ENCODE results near the gene RBM14.
"Not testable (repeated sequence)": the region's sequence is repeated elsewhere in the genome, so short reads cannot be mapped to it uniquely, and the experiment has no call there.

RBM14 gene

GRCh38 chr11:66579017-66579606 is 37.3 kb upstream of the RBM14 start:
- TF ChIP-seq, protein P1, sequence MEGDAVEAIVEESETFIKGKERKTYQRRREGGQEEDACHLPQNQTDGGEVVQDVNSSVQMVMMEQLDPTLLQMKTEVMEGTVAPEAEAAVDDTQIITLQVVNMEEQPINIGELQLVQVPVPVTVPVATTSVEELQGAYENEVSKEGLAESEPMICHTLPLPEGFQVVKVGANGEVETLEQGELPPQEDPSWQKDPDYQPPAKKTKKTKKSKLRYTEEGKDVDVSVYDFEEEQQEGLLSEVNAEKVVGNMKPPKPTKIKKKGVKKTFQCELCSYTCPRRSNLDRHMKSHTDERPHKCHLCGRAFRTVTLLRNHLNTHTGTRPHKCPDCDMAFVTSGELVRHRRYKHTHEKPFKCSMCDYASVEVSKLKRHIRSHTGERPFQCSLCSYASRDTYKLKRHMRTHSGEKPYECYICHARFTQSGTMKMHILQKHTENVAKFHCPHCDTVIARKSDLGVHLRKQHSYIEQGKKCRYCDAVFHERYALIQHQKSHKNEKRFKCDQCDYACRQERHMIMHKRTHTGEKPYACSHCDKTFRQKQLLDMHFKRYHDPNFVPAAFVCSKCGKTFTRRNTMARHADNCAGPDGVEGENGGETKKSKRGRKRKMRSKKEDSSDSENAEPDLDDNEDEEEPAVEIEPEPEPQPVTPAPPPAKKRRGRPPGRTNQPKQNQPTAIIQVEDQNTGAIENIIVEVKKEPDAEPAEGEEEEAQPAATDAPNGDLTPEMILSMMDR (IDR thresholded peaks at IDR 0.05; ENCODE audit: borderline replicate concordance, insufficient read depth, low read depth, low read length), result peak; percentile 76
- H3K4me3 ChIP-seq (ENCODE audit: low read depth, low read length), result no peak overlapping the region

DNA sequence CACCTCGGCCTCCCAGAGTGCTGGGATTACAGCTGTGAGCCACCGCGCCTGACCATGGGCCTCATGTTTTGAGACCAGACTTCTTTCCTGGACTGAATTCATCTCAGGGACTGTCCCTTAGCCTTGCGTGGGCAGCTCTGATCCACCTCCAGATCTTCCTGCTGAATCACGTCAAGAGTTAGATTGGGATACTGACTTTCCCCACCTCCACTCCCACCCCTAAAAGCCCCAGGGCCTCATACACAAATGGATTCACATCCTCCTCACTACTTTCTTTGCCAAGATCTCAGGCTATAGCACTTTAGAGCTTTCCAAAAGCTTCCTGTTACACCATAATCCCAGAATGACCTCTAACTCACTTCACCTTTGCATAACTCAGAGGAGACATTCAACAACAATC is 35.6 kb upstream of the RBM14 start:
- no peak overlapping the region for H3K4me3 ChIP-seq (ENCODE audit: low read depth, low read length)
- TF ChIP-seq, protein P1 (IDR thresholded peaks at IDR 0.05; ENCODE audit: borderline replicate concordance, insufficient read depth, low read depth, low read length), result no peak

DNA sequence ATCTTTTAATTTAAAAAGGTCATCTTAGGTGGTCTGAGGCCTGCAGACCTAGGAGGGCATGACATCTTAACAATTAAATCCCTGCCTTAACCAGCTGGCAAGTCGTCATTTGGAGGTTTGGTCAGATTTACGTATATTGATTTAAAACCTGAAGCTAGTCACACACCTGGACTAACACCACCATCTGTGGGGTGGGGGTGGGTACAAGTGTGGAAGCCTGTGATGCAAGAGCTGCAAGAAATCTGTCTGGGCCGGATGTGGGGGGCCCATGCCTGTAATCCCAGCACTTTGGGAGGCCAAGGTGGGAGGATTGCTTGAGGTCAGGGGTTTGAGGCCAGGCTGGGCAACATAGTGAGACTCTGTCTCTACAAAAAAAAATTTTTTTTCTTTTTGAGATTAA is 35.2 kb upstream of the RBM14 start:
- TF ChIP-seq, protein P1 (IDR thresholded peaks at IDR 0.05; ENCODE audit: borderline replicate concordance, insufficient read depth, low read depth, low read length), result no peak
- no peak overlapping the region for H3K4me3 ChIP-seq (ENCODE audit: low read depth, low read length)

- not testable (repeated sequence) for H3K4me3 ChIP-seq (ENCODE audit: low read depth, low read length)
Measured at GRCh38 chr11:66582565-66583147, 33.8 kb upstream of the RBM14 start.

DNA sequence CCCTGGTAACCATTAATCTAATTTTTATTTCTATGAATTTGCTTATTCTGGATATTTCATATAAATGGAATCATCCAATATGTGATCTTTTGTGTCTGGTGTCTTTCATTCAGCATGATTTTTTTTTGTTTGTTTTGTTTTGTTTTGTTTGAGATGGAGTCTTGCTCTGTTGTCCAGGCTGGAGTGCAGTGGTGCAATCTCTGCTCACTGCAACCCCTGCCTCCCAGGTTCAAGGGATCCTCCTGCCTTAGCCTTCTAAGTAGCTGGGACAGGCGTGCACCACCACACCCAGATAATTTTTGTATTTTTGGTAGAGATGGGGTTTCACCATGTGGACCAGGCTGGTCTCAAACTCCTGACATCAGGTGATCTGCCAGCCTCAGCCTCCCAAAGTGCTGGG is 31.0 kb upstream of the RBM14 start:
- H3K4me3 ChIP-seq (ENCODE audit: low read depth, low read length), result not testable (repeated sequence)

DNA sequence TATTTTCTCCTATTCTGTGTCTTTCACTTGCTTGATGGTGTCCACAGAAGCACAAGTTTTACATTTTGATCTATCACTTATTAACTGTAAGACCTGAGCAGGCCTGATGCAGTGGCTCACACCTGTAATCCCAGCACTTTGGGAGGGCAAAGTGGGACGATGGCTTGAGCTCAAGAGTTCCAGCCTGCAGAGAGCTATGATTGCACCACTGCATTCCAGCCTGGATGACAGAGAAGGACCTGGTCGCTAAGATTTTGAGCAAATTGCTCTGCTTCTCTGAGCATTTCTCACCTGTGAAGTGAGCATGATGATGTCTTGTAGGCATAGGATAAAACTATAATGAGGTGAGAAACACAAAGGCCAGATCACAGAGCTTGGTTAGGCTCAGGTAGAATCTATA is 30.3 kb upstream of the RBM14 start:
- TF ChIP-seq, protein P1 (IDR thresholded peaks at IDR 0.05; ENCODE audit: borderline replicate concordance, insufficient read depth, low read depth, low read length), result no peak
- no peak overlapping the region for H3K4me3 ChIP-seq (ENCODE audit: low read depth, low read length)

DNA sequence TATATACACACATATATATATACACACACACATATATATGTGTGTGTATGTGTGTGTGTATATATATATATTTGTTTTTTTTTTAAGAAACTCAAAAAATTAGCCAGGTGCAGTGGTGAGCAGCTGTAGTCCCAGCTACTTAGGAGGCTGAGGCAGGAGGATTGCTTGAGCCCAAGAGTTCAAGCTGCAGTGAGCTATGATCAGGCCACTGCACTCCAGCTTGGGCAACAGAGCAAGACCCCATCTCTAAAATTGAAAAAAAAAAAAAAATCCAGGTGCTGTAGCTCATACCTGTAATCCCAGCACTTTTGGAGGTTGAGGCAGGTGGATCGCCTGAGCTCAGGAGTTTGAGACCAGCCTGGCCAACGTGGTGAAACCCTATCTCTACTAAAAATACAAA is 27.1 kb upstream of the RBM14 start:
- H3K4me3 ChIP-seq (ENCODE audit: low read depth, low read length), result not testable (repeated sequence)

DNA sequence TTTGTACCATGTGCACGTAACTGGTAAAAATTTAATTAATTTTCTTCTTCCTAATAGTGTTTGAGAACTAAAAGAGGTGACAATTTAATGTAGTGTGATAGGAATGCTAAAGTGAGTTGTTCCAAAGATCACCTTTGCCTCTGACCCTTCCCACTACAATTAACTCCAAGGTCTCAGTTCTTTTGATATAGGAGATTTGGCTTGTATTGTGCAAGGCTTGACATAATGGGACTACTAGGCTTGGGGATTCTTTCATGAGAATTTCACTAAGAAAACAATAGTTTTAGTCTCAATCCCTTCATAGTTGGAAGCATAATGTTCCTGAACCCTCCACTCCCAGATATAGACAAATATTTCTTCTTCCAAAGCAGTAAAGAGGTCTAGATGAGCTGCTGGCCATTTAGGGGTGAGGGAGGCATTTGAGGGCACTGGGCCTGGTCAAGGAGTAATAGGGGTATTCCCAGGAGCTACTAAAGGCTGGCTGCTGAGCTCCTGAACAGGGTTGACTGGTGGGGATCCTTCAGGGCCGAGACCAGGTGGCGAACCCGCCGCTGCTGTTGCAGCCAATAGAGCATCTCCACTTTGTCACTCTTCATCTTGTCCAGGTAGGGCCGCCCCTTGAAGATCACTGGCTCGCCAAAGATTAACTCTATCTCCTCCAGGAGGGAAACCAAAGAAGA is 26.3 kb upstream of the RBM14 start:
- TF ChIP-seq, protein P1 (IDR thresholded peaks at IDR 0.05; ENCODE audit: borderline replicate concordance, insufficient read depth, low read depth, low read length), result no peak
- H3K4me3 ChIP-seq (ENCODE audit: low read depth, low read length), result no peak overlapping the region
